ENCODE results near the gene PPP1R13B. TPM values are rescaled to one million over a fixed set of nuclear protein-coding genes. Genes with fewer than 3 reads are reported as not detected.

Gene PPP1R13B
- polyA plus RNA-seq, 1 donor (not counting 4 experiments of a cell fraction or from before 2014, with no cell fraction given) = 7.7 TPM

- no peak overlapping the region for H3K9ac ChIP-seq (ENCODE audit: control insufficient read depth, extremely low read depth, insufficient read depth, low read length)
- no peak overlapping the region for H3K4me3 ChIP-seq (ENCODE audit: control insufficient read depth in 2 of 3, extremely low read depth in 1 of 3, insufficient read depth in 2 of 3, low read depth in 1 of 3, low read length in 3 of 3)
- dilution Hi-C loops (cut with MboI; ENCODE audit: extremely low pct_ligation_motif_present, low sequenced_read_pairs) = no loop called here
- no peaks in the 10 kb centered on the region for H3K9me3 ChIP-seq (ENCODE audit: control insufficient read depth, low read depth, low read length)
- peaks cover 72% of the 10 kb centered on the region for H3K79me2 ChIP-seq (ENCODE audit: control insufficient read depth, insufficient read depth, low read length)
- H3K4me2 ChIP-seq (ENCODE audit: control insufficient read depth, extremely low read depth, insufficient read depth, low read depth, low read length) = no peak overlapping the region
- FAIRE-seq (no peak), DNase-seq (ENCODE audit: low read depth, low spot score) (no peak)
- H2AFZ ChIP-seq (ENCODE audit: control insufficient read depth, low read length) = no peak overlapping the region
- no peaks in the 10 kb centered on the region for H3K9me1 ChIP-seq (ENCODE audit: control insufficient read depth, extremely low read depth, insufficient read depth, low read length)
- H4K20me1 ChIP-seq (ENCODE audit: control insufficient read depth, extremely low read depth, insufficient read depth, low read length) = peaks cover 16% of the 10 kb centered on the region
- H3K27me3 ChIP-seq (ENCODE audit: control insufficient read depth, extremely low read depth, insufficient read depth, low read length) = no peaks in the 10 kb centered on the region
- H3K36me3 ChIP-seq (ENCODE audit: control insufficient read depth in 2 of 2, extremely low read depth in 1 of 2, insufficient read depth in 2 of 2, low read length in 2 of 2) = peaks cover 15 to 30% of the 10 kb centered on the region in 2 experiments
- peaks cover 6% of the 10 kb centered on the region for H3K4me1 ChIP-seq (ENCODE audit: control insufficient read depth, extremely low read depth, insufficient read depth, low read length)
- no peak overlapping the region for H3K27ac ChIP-seq (ENCODE audit: control insufficient read depth, insufficient read depth, low read length)
- TF ChIP-seq CTCF (optimal IDR thresholded peaks at IDR 0.05 in 1 of 3, IDR thresholded peaks at IDR 0.05 in 1 of 3, conservative IDR thresholded peaks at IDR 0.05 in 1 of 3; ENCODE audit: extremely low read depth in 1 of 3, insufficient read depth in 2 of 3, low read length in 3 of 3) (no peak), EZH2 (IDR thresholded peaks at IDR 0.05; ENCODE audit: low read length) (no peak)
Measured at GRCh38 chr14:103725001-103725682, 122.2 kb downstream of the PPP1R13B start.

- no peak for TF ChIP-seq EZH2 (IDR thresholded peaks at IDR 0.05; ENCODE audit: low read length)
- TF ChIP-seq CTCF (optimal IDR thresholded peaks at IDR 0.05 in 1 of 3, IDR thresholded peaks at IDR 0.05 in 1 of 3, conservative IDR thresholded peaks at IDR 0.05 in 1 of 3; ENCODE audit: extremely low read depth in 1 of 3, insufficient read depth in 2 of 3, low read length in 3 of 3) = no peak
- dilution Hi-C loops (cut with MboI; ENCODE audit: extremely low pct_ligation_motif_present, low sequenced_read_pairs) = no loop called here
- H3K9ac ChIP-seq (ENCODE audit: control insufficient read depth, extremely low read depth, insufficient read depth, low read length) = no peak overlapping the region
- peaks cover 9 to 22% of the 10 kb centered on the region in 2 experiments for H3K36me3 ChIP-seq (ENCODE audit: control insufficient read depth in 2 of 2, extremely low read depth in 1 of 2, insufficient read depth in 2 of 2, low read length in 2 of 2)
- no peak overlapping the region for H3K4me3 ChIP-seq (ENCODE audit: control insufficient read depth in 2 of 3, extremely low read depth in 1 of 3, insufficient read depth in 2 of 3, low read depth in 1 of 3, low read length in 3 of 3)
- H3K9me3 ChIP-seq (ENCODE audit: control insufficient read depth, low read depth, low read length) = no peaks in the 10 kb centered on the region
- H3K9me1 ChIP-seq (ENCODE audit: control insufficient read depth, extremely low read depth, insufficient read depth, low read length) = no peaks in the 10 kb centered on the region
- peaks cover 6% of the 10 kb centered on the region for H3K4me1 ChIP-seq (ENCODE audit: control insufficient read depth, extremely low read depth, insufficient read depth, low read length)
- H4K20me1 ChIP-seq (ENCODE audit: control insufficient read depth, extremely low read depth, insufficient read depth, low read length) = peaks cover 16% of the 10 kb centered on the region
- no peaks in the 10 kb centered on the region for H3K27me3 ChIP-seq (ENCODE audit: control insufficient read depth, extremely low read depth, insufficient read depth, low read length)
- no peak overlapping the region for H2AFZ ChIP-seq (ENCODE audit: control insufficient read depth, low read length)
- DNase-seq (ENCODE audit: low read depth, low spot score) (no peak), FAIRE-seq (no peak)
- H3K79me2 ChIP-seq (ENCODE audit: control insufficient read depth, insufficient read depth, low read length) = peaks cover 82% of the 10 kb centered on the region
- no peak overlapping the region for H3K4me2 ChIP-seq (ENCODE audit: control insufficient read depth, extremely low read depth, insufficient read depth, low read depth, low read length)
- H3K27ac ChIP-seq (ENCODE audit: control insufficient read depth, insufficient read depth, low read length) = no peak overlapping the region
Measured at GRCh38 chr14:103724116-103724515, 123.3 kb downstream of the PPP1R13B start.
